Glutamatergic neuron (in vitro differentiated cells): Measurements from ENCODE around the gene CACNA1H. TPM values are rescaled to one million over a fixed set of nuclear protein-coding genes. Genes with fewer than 3 reads are reported as not detected.

ENCODE experiments used
- DNase-seq: peaks from one replicate; pipeline ENCODE4 v3.0.0; 2022
- H3K27ac Mint-ChIP-seq: one replicate; pipeline ENCODE4 v1.8.0; 2020; ENCODE audit warnings: mild to moderate bottlenecking, mixed read lengths, inconsistent platforms; ENCODE audit not compliant: unreplicated experiment
- H3K27me3 Mint-ChIP-seq: one replicate; pipeline ENCODE4 v1.8.0; 2020; ENCODE audit warnings: mild to moderate bottlenecking, moderate library complexity, mixed read lengths, inconsistent platforms; ENCODE audit not compliant: unreplicated experiment
- H3K36me3 Mint-ChIP-seq: one replicate; pipeline ENCODE4 v1.8.0; 2020; ENCODE audit warnings: mild to moderate bottlenecking, mixed read lengths, inconsistent platforms; ENCODE audit not compliant: unreplicated experiment
- H3K4me1 Mint-ChIP-seq: one replicate; pipeline ENCODE4 v1.8.0; 2020; ENCODE audit warnings: mild to moderate bottlenecking, low read depth, mixed read lengths, inconsistent platforms; ENCODE audit not compliant: unreplicated experiment
- H3K4me3 Mint-ChIP-seq: one replicate; pipeline ENCODE4 v1.8.0; 2020; ENCODE audit warnings: mild to moderate bottlenecking, mixed read lengths, inconsistent platforms; ENCODE audit not compliant: unreplicated experiment
- H3K9me3 Mint-ChIP-seq: one replicate; pipeline ENCODE4 v1.8.0; 2020; ENCODE audit warnings: mild to moderate bottlenecking, moderate library complexity, mixed read lengths, inconsistent platforms; ENCODE audit not compliant: unreplicated experiment
- total RNA-seq: library from RNA; stranded (reverse); fragmentation: NEBNext Ultra II Directional; extraction: Animal tissue kit (Norgen Biotek cat#: 25700); gene quantifications from one replicate; pipeline ENCODE4 v1.2.1, GENCODE V29; 2021; ENCODE audit not compliant: unreplicated experiment
- TF ChIP-seq, protein P1 (sequence below): fragments of 200-600 bp; sonication (generic); IDR thresholded peaks from one replicate; pipeline ENCODE4 v1.5.0; 2021; ENCODE audit not compliant: partially characterized antibody, unreplicated experiment

CACNA1H gene
- total RNA-seq, 1 donor from 2014 or later = 161 TPM

DNA sequence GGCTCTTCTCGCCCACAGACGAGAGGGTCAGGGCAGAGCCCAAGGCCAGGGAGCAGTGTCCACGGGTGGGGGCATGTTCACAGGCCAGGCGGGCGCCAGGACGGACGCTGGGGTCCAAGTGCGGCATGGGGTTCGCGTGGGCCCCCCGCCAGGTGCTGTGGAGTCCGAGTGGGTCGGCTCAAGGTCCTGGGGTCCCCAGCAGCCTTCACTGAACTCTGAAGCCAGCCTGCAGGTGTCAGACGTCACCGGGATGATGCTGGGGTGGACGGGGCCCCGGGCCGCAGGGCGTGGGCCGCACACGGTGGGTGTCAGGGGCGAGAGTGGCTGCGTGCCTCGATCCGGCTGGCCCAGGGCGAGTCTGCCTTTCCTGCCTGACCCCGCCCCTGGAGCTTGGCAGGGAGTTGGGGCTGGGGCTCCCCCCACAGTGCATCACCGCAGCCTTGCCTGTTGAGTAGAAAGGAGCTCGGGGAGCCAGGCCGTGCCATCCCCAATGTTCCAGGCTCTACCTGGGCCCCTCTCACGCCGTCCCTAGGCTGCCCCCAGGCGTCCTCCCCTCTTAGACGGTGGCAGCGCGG, 19.0 kb downstream of the CACNA1H start:
- TF ChIP-seq, protein P1, sequence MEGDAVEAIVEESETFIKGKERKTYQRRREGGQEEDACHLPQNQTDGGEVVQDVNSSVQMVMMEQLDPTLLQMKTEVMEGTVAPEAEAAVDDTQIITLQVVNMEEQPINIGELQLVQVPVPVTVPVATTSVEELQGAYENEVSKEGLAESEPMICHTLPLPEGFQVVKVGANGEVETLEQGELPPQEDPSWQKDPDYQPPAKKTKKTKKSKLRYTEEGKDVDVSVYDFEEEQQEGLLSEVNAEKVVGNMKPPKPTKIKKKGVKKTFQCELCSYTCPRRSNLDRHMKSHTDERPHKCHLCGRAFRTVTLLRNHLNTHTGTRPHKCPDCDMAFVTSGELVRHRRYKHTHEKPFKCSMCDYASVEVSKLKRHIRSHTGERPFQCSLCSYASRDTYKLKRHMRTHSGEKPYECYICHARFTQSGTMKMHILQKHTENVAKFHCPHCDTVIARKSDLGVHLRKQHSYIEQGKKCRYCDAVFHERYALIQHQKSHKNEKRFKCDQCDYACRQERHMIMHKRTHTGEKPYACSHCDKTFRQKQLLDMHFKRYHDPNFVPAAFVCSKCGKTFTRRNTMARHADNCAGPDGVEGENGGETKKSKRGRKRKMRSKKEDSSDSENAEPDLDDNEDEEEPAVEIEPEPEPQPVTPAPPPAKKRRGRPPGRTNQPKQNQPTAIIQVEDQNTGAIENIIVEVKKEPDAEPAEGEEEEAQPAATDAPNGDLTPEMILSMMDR = no peak
- H3K27ac Mint-ChIP-seq = no peak overlapping the region
- no peaks in the 10 kb centered on the region for H3K36me3 Mint-ChIP-seq
- DNase-seq = no peak
- H3K4me1 Mint-ChIP-seq = peaks cover 4% of the 10 kb centered on the region
- H3K4me3 Mint-ChIP-seq = no peak overlapping the region
- no peaks in the 10 kb centered on the region for H3K27me3 Mint-ChIP-seq
- H3K9me3 Mint-ChIP-seq = peaks cover 4% of the 10 kb centered on the region

DNA sequence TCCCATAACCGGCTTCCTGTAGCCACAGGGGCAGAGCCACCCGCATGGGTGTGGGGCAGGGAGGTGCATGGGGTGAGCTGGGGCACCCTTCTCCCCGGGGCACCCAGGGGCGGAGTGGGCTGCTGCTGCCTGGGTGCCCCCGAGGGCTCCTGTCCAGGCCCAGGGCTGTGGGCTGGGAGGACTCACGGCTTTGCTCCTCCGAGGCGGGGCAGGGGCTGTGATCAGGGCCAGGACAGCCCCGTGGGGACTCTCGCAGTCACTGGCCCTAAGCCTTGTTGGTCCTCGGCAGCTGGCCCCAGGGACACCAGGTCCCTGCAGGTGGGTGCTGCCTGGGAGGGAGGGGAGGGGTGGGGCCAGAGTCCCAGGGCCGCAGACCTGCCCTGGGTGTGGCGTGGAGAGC, 19.7 kb downstream of the CACNA1H start:
- peaks cover 4% of the 10 kb centered on the region for H3K4me1 Mint-ChIP-seq
- H3K27ac Mint-ChIP-seq = peak overlapping the region; percentile 59
- no peak overlapping the region for H3K4me3 Mint-ChIP-seq
- no peaks in the 10 kb centered on the region for H3K36me3 Mint-ChIP-seq
- no peaks in the 10 kb centered on the region for H3K27me3 Mint-ChIP-seq
- peaks cover 4% of the 10 kb centered on the region for H3K9me3 Mint-ChIP-seq
- TF ChIP-seq, protein P1 = no peak
- no peak for DNase-seq

DNA sequence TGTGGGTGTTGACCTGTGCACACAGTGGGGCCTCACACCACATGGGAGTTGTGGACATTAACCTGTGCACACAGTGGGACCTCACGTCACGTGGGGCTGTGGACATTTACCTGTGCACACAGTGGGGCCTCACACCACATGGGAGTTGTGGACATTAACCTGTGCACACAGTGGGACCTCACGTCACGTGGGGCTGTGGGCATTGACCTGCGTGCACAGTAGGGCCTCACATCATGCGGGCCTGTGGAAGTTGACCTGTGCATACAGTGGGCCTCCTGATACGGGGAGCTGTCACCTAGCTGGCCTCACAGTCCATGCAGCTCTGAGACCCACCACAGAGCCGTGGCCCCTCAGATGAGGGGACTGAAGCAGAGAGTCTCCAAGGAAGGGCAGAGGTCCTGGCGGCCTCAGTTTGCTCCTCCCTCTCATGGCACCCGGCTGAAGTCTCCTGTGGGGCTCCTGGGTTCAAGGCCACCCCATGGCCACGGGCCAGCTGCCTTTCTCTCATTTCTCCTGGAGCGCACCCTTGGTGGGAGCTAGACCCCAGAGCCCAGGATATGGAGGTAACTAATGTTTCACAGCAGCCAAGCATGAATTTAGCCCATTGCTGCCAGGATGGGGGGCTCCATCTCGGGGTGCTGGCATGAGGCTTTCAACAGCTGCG, 21.0 kb downstream of the CACNA1H start:
- DNase-seq = no peak
- H3K27me3 Mint-ChIP-seq = no peaks in the 10 kb centered on the region
- no peak overlapping the region for H3K27ac Mint-ChIP-seq
- H3K4me3 Mint-ChIP-seq = no peak overlapping the region
- peaks cover 4% of the 10 kb centered on the region for H3K4me1 Mint-ChIP-seq
- H3K9me3 Mint-ChIP-seq = peaks cover 4% of the 10 kb centered on the region
- no peaks in the 10 kb centered on the region for H3K36me3 Mint-ChIP-seq
- TF ChIP-seq, protein P1 = no peak

- peaks cover 4% of the 10 kb centered on the region for H3K4me1 Mint-ChIP-seq
- H3K4me3 Mint-ChIP-seq = no peak overlapping the region
- H3K27me3 Mint-ChIP-seq = no peaks in the 10 kb centered on the region
- no peak for DNase-seq
- TF ChIP-seq, protein P1 = no peak
- H3K27ac Mint-ChIP-seq = no peak overlapping the region
- H3K36me3 Mint-ChIP-seq = no peaks in the 10 kb centered on the region
- peaks cover 5% of the 10 kb centered on the region for H3K9me3 Mint-ChIP-seq
Measured at GRCh38 chr16:1174477-1175357, 21.8 kb downstream of the CACNA1H start.
